Panc1 (cell line): ENCODE measurements around the gene PPP1R13L. TPM values are rescaled to one million over a fixed set of nuclear protein-coding genes. Genes with fewer than 3 reads are reported as not detected.

ENCODE experiments used
- ATAC-seq: fragments of 200-7000 bp; cut with Tn5 transposase; 2 replicates; pipeline ENCODE4 v1.9.1; 2020; ENCODE audit warnings: mild to moderate bottlenecking, moderate library complexity
- BruUV-seq: library from RNA; stranded (reverse); fragments of 400-500 nt; replicated peaks from 2 replicates; lab custom pipeline; 2021; lab: Mats Ljungman, UMichigan
- CTCF ChIA-PET: fragments of 300-600 bp; sonication (Branson Sonifier 250); formaldehyde crosslinking; loops from one replicate; lab custom pipeline; 2022; ENCODE audit warnings: antibody characterized with exemption; lab: Charles Lee
- POLR2A ChIA-PET: fragments of 300-600 bp; sonication (Branson Sonifier 250); formaldehyde crosslinking; loops from one replicate; lab custom pipeline; 2022; ENCODE audit warnings: antibody characterized with exemption; lab: Charles Lee
- DNase-seq: peaks from one replicate; pipeline ENCODE4 v3.0.0-alpha.2; 2010; ENCODE audit warnings: low read depth, low spot score
- H3K27ac ChIP-seq: 2 replicates; pipeline ENCODE4 v1.5.1; 2011; ENCODE audit warnings: mild to moderate bottlenecking, low read length, inconsistent platforms
- H3K27me3 ChIP-seq: fragments of 200-500 bp; sonication (Bioruptor generic); 2 replicates; pipeline ENCODE4 v1.6.0; 2014; ENCODE audit warnings: low read length, inconsistent platforms; ENCODE audit not compliant: control insufficient read depth, insufficient read depth
- H3K36me3 ChIP-seq: fragments of 200-500 bp; sonication (Bioruptor generic); 2 replicates; pipeline ENCODE4 v1.5.1; 2014; ENCODE audit warnings: inconsistent platforms, mild to moderate bottlenecking, low read length, moderate library complexity; ENCODE audit not compliant: control insufficient read depth, insufficient read depth
- H3K4me1 ChIP-seq: 2 replicates; pipeline ENCODE4 v1.5.1; 2011; ENCODE audit warnings: inconsistent platforms, mild to moderate bottlenecking, low read length, moderate library complexity; ENCODE audit not compliant: control insufficient read depth, insufficient read depth
- H3K4me3 ChIP-seq, 2 experiments: 2 replicates each; pipeline ENCODE4 v1.5.1; 2011 to 2012; ENCODE audit warnings: low read depth in 2 of 2, low read length in 2 of 2, mild to moderate bottlenecking in 2 of 2, inconsistent platforms in 1 of 2, moderate library complexity in 1 of 2
- H3K9me3 ChIP-seq: fragments of 200-500 bp; sonication (Bioruptor generic); 2 replicates; pipeline ENCODE4 v1.5.1; 2014; ENCODE audit warnings: low read depth, mild to moderate bottlenecking, inconsistent platforms, low read length, moderate library complexity; ENCODE audit not compliant: control insufficient read depth, insufficient read depth
- CTCF ChIP-seq: fragments of 450-650 bp; IDR thresholded peaks from 2 replicates; pipeline ENCODE4 v1.5.1; 2017; ENCODE audit warnings: mild to moderate bottlenecking
- POLR2AphosphoS5 ChIP-seq: IDR thresholded peaks from 2 replicates; pipeline ENCODE4 v1.6.1; 2012; ENCODE audit warnings: mild to moderate bottlenecking, low read depth, low read length, moderate library complexity
- REST ChIP-seq, 2 experiments: IDR thresholded peaks; 2 replicates each; pipeline ENCODE4 v1.6.1; 2011 to 2012; ENCODE audit warnings: low read depth in 2 of 2, control low read depth in 1 of 2, low read length in 1 of 2, mild to moderate bottlenecking in 1 of 2, moderate library complexity in 1 of 2; ENCODE audit not compliant: insufficient read depth in 1 of 2
- SIN3A ChIP-seq: IDR thresholded peaks from 2 replicates; pipeline ENCODE4 v1.6.1; 2012; ENCODE audit warnings: low read depth, mild to moderate bottlenecking, low read length, moderate library complexity, borderline replicate concordance; ENCODE audit not compliant: insufficient read depth
- TCF7L2 ChIP-seq: IDR thresholded peaks from 2 replicates; pipeline ENCODE4 v1.6.1; 2011; ENCODE audit warnings: mild to moderate bottlenecking, low read depth, low read length, inconsistent platforms
- in situ Hi-C: cut with HindIII; loops from 2 replicates; pipeline ENCODE4 v1.10.0; 2016; ENCODE audit warnings: low sequenced_read_pairs, low pct_unique_long_range_greater_than_20kb
- intact Hi-C: fragments of 100-400 bp; cut with micrococcal nuclease; formaldehyde crosslinking; loops from one replicate; pipeline ENCODE4 v1.10.0; 2022; ENCODE audit not compliant: unreplicated experiment
- total RNA-seq: library from RNA; stranded (reverse); gene quantifications from one replicate; pipeline ENCODE4 v1.2.1, GENCODE V29; 2021; ENCODE audit not compliant: unreplicated experiment

PPP1R13L gene
- total RNA-seq, 1 experiment from 2014 or later, result 39.1 TPM

- peaks cover 5% of the 10 kb centered on the region for H3K36me3 ChIP-seq
- no peaks in the 10 kb centered on the region for H3K27me3 ChIP-seq
- no peaks in the 10 kb centered on the region for H3K9me3 ChIP-seq
- in situ Hi-C loops (no loop called here), intact Hi-C loops (no loop called here)
- peak within 1 kb of the TSS; percentile 97 for H3K27ac ChIP-seq
- no TSS peak for BruUV-seq
- TF ChIP-seq CTCF (no peak), SIN3A (peak; percentile 55; the same call in 1 of the 2 replicates), REST (IDR thresholded peaks at IDR 0.05; ENCODE audit: insufficient read depth in 1 of 2, low read depth in 2 of 2, low read length in 1 of 2) (no peak), TCF7L2 (no peak), POLR2AphosphoS5 (peak; percentile 77)
- DNase-seq (no peak), ATAC-seq (peak; percentile 89)
- ChIA-PET POLR2A (no interaction called here), CTCF (no interaction called here)
- H3K4me3 ChIP-seq, result peak within 1 kb of the TSS; percentile 61 to 84
- peaks cover 21% of the 10 kb centered on the region for H3K4me1 ChIP-seq
These were observed 18.8 kb upstream of the PPP1R13L start, which contains the start of gene ERCC1 for GRCh38 chr19:45423589-45424190. Gene ERCC1 (minus strand): TSS chr19:45423917. CDS start chr19:45423374, 543 bp downstream.

- intact Hi-C loops, result no loop called here
- CTCF ChIA-PET, result no interaction called here
- Histone ChIP-seq H3K4me1 (peaks cover 21% of the 10 kb centered on the region), H3K9me3 (no peaks in the 10 kb centered on the region), H3K27ac (peak overlapping the region; percentile 93), H3K4me3 (peak overlapping the region; percentile 61 to 84), H3K36me3 (peaks cover 5% of the 10 kb centered on the region), H3K27me3 (no peaks in the 10 kb centered on the region)
- TF ChIP-seq TCF7L2 (no peak), REST (IDR thresholded peaks at IDR 0.05; ENCODE audit: insufficient read depth in 1 of 2, low read depth in 2 of 2, low read length in 1 of 2) (no peak), CTCF (no peak)
- POLR2A ChIA-PET, result interaction anchor here (0.6 kb wide), 1 partner anchor 31 kb away, joined by 3 read pairs; no protein-coding TSS in a partner anchor
- in situ Hi-C loops, result no loop called here
- ATAC-seq, result no peak
- DNase-seq, result no peak
- TSS peak; percentile 92 for BruUV-seq
These were observed 18.2 kb upstream of the PPP1R13L start for GRCh38 chr19:45423033-45423588.
